Loucy (cell line): ENCODE data around the gene CD6.

Experiments used
- H2AFZ ChIP-seq: fragments of 200-600 bp; sonication (generic); 2 replicates; pipeline ENCODE4 v1.6.0; 2016; ENCODE audit warnings: antibody characterized with exemption, mild to moderate bottlenecking, low read length, moderate library complexity
- H3F3A ChIP-seq: fragments of 200-600 bp; 2 replicates; pipeline ENCODE4 v1.6.0; 2016; ENCODE audit warnings: antibody characterized with exemption, low read depth, mild to moderate bottlenecking
- H3K27me3 ChIP-seq: fragments of 200-600 bp; sonication (generic); 2 replicates; pipeline ENCODE4 v1.6.1; 2014; ENCODE audit warnings: low read length, mild to moderate bottlenecking; ENCODE audit not compliant: insufficient read depth, poor library complexity, severe bottlenecking
- H3K36me3 ChIP-seq: fragments of 200-600 bp; sonication (generic); 2 replicates; pipeline ENCODE4 v1.6.1; 2016; ENCODE audit warnings: low read length; ENCODE audit not compliant: insufficient read depth
- H3K4me1 ChIP-seq: fragments of 200-600 bp; sonication (generic); 2 replicates; pipeline ENCODE4 v1.5.1; 2014; ENCODE audit warnings: low read length, mild to moderate bottlenecking; ENCODE audit not compliant: insufficient read depth, poor library complexity, severe bottlenecking
- H3K4me2 ChIP-seq: fragments of 200-600 bp; sonication (generic); 2 replicates; pipeline ENCODE4 v1.6.0; 2014; ENCODE audit warnings: antibody characterized with exemption, low read length, low read depth, mild to moderate bottlenecking; ENCODE audit not compliant: poor library complexity, severe bottlenecking
- H3K4me3 ChIP-seq: fragments of 200-600 bp; sonication (generic); 2 replicates; pipeline ENCODE4 v1.5.1; 2014; ENCODE audit warnings: low read length, mild to moderate bottlenecking, mixed read lengths; ENCODE audit not compliant: poor library complexity, severe bottlenecking
- H3K79me2 ChIP-seq: fragments of 200-600 bp; sonication (generic); 2 replicates; pipeline ENCODE4 v1.6.1; 2014; ENCODE audit warnings: low read length; ENCODE audit not compliant: insufficient read depth
- H3K9ac ChIP-seq: fragments of 200-600 bp; sonication (generic); 2 replicates; pipeline ENCODE4 v1.6.0; 2014; ENCODE audit warnings: mild to moderate bottlenecking, low read depth, low read length, moderate library complexity; ENCODE audit not compliant: poor library complexity, severe bottlenecking
- H3K9me2 ChIP-seq: fragments of 200-600 bp; sonication (generic); replicated peaks from 2 replicates; pipeline ENCODE4 v1.6.1; 2016; ENCODE audit warnings: low read depth, low read length, mixed read lengths
- H3K9me3 ChIP-seq: fragments of 200-600 bp; sonication (generic); 2 replicates; pipeline ENCODE4 v1.6.1; 2014; ENCODE audit warnings: mild to moderate bottlenecking, antibody characterized with exemption, low read length, low read depth; ENCODE audit not compliant: insufficient read depth
- H4K20me1 ChIP-seq: fragments of 200-600 bp; sonication (generic); 2 replicates; pipeline ENCODE4 v1.6.0; 2014; ENCODE audit warnings: antibody characterized with exemption, low read length, mild to moderate bottlenecking; ENCODE audit not compliant: insufficient read depth, poor library complexity, severe bottlenecking
- EZH2phosphoT487 ChIP-seq: fragments of 200-600 bp; IDR thresholded peaks from 2 replicates; pipeline ENCODE4 v1.6.1; 2018; ENCODE audit warnings: antibody characterized with exemption, mild to moderate bottlenecking, moderate library complexity, borderline replicate concordance
- TF ChIP-seq, protein P1 (sequence below): fragments of 200-600 bp; sonication (generic); conservative IDR thresholded peaks from 2 replicates; pipeline ENCODE4 v1.5.1; 2014; ENCODE audit warnings: mild to moderate bottlenecking, antibody characterized with exemption, low read length

The CD6 gene

DNA sequence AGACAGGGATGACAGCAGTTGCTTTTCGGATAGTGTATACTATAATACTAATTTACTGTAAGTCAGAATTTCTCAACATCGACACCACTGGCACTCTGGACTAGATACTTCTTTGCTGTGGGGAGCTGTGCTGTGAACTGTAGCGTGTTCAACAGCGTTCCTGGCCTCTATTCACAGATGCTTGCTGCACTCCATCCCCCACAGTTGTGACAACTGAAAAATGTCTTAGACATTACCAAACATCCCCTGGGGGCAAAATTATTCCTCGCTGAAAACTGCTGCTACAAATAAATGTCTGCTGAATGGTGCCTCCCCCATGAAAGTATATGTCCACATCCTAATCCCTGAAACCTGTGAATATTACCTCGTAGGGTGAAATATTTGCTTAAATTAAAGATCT is 12.0 kb upstream of the CD6 start:
- H3K9ac ChIP-seq: no peak overlapping the region
- TF ChIP-seq, protein P1, sequence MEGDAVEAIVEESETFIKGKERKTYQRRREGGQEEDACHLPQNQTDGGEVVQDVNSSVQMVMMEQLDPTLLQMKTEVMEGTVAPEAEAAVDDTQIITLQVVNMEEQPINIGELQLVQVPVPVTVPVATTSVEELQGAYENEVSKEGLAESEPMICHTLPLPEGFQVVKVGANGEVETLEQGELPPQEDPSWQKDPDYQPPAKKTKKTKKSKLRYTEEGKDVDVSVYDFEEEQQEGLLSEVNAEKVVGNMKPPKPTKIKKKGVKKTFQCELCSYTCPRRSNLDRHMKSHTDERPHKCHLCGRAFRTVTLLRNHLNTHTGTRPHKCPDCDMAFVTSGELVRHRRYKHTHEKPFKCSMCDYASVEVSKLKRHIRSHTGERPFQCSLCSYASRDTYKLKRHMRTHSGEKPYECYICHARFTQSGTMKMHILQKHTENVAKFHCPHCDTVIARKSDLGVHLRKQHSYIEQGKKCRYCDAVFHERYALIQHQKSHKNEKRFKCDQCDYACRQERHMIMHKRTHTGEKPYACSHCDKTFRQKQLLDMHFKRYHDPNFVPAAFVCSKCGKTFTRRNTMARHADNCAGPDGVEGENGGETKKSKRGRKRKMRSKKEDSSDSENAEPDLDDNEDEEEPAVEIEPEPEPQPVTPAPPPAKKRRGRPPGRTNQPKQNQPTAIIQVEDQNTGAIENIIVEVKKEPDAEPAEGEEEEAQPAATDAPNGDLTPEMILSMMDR: no peak
- no peak for TF ChIP-seq EZH2phosphoT487
- no peaks in the 10 kb centered on the region for H4K20me1 ChIP-seq
- H3K36me3 ChIP-seq: no peaks in the 10 kb centered on the region
- no peak overlapping the region for H3K4me2 ChIP-seq
- H3K4me1 ChIP-seq: no peaks in the 10 kb centered on the region
- H3K27me3 ChIP-seq: peaks cover 10% of the 10 kb centered on the region
- no peaks in the 10 kb centered on the region for H3K9me2 ChIP-seq
- H3K4me3 ChIP-seq: no peak overlapping the region
- no peak overlapping the region for H2AFZ ChIP-seq
- no peaks in the 10 kb centered on the region for H3K9me3 ChIP-seq
- H3K79me2 ChIP-seq: no peaks in the 10 kb centered on the region
- H3F3A ChIP-seq: no peaks in the 10 kb centered on the region

DNA sequence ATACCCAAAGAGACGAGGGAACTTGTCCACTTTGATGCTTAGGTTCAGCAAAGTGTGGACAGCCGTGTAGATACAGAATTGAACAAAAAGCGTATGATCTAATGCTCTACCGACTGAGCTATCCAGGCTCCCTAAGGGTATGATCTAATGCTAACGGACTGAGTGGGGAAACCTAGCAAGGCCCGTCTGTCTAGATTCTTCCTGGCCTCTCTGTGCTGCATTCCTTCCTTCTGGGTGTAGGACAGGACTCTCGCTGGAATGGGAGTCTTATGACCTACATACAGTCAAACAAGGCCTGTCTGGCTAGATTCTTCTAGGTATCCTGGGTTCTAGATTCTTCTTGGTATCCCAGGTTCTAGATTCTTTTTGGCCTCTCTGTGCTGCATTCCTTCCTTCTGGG is 11.1 kb upstream of the CD6 start:
- no peaks in the 10 kb centered on the region for H3F3A ChIP-seq
- TF ChIP-seq, protein P1: no peak
- no peak for TF ChIP-seq EZH2phosphoT487
- H3K9ac ChIP-seq: no peak overlapping the region

DNA sequence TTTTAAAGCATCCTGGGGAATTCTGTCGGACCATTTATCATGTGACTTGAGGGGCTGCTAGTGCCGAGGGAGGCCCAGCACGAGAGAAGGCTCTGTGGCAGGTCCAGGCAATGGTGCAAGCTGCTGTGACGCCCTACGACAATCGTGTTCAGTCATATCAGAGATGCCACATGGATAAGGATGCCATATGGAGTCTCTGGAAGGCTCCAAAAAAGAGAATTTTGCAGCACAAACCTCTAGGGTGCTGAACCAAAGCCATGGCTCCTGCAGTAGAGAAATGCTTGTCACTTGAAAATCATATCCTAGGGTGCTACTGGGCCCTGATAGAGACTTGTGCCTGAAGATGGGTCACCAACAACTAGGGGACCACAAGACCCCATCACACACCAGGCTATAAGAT is 6.7 kb upstream of the CD6 start:
- Histone ChIP-seq H2AFZ (no peak overlapping the region), H3K79me2 (no peaks in the 10 kb centered on the region), H3K9me2 (no peaks in the 10 kb centered on the region), H3K27me3 (peaks cover 10% of the 10 kb centered on the region), H3K4me3 (no peak overlapping the region), H3K9ac (no peak overlapping the region), H3K4me1 (no peaks in the 10 kb centered on the region), H3K9me3 (no peaks in the 10 kb centered on the region), H3K4me2 (no peak overlapping the region), H3F3A (no peaks in the 10 kb centered on the region), H3K36me3 (no peaks in the 10 kb centered on the region), H4K20me1 (no peaks in the 10 kb centered on the region)
- TF ChIP-seq, protein P1: no peak
- no peak for TF ChIP-seq EZH2phosphoT487

More for the DNA sequence above, 11.1 kb upstream of the CD6 start:
- Histone ChIP-seq H2AFZ (no peak overlapping the region), H3K9me2 (no peaks in the 10 kb centered on the region), H3K4me2 (no peak overlapping the region), H3K4me3 (no peak overlapping the region), H3K9me3 (no peaks in the 10 kb centered on the region), H3K27me3 (peaks cover 10% of the 10 kb centered on the region), H3K4me1 (no peaks in the 10 kb centered on the region), H4K20me1 (no peaks in the 10 kb centered on the region), H3K79me2 (no peaks in the 10 kb centered on the region), H3K36me3 (no peaks in the 10 kb centered on the region)
